GM12801 (cell line): ENCODE measurements around the gene HYCC1.

Source experiments
- TF ChIP-seq, protein P1 (sequence below): IDR thresholded peaks from one replicate; pipeline ENCODE4 v1.5.1; 2011; ENCODE audit warnings: control low read depth; ENCODE audit not compliant: insufficient read length; ENCODE audit errors: extremely low read depth

HYCC1 gene

DNA sequence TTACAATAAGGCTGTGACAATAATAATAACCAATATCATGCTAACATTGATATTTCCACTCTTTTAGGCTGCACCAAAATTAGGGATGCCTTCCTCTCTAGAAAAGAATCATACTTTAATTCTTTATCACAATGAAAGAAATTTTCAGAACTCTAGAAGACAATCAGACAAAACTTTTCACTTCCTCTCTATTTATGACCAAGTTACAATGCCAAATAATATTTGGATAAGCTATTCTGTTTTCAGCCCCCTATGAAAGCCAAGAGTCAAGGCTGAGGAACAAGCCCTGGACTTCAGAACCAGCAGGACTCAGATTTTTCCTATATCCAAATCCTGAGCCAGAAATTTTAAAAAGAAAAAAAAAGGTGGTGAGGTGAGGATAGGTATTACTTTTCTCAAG lies 4.6 kb downstream of the HYCC1 start:
- TF ChIP-seq, protein P1, sequence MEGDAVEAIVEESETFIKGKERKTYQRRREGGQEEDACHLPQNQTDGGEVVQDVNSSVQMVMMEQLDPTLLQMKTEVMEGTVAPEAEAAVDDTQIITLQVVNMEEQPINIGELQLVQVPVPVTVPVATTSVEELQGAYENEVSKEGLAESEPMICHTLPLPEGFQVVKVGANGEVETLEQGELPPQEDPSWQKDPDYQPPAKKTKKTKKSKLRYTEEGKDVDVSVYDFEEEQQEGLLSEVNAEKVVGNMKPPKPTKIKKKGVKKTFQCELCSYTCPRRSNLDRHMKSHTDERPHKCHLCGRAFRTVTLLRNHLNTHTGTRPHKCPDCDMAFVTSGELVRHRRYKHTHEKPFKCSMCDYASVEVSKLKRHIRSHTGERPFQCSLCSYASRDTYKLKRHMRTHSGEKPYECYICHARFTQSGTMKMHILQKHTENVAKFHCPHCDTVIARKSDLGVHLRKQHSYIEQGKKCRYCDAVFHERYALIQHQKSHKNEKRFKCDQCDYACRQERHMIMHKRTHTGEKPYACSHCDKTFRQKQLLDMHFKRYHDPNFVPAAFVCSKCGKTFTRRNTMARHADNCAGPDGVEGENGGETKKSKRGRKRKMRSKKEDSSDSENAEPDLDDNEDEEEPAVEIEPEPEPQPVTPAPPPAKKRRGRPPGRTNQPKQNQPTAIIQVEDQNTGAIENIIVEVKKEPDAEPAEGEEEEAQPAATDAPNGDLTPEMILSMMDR: no peak

DNA sequence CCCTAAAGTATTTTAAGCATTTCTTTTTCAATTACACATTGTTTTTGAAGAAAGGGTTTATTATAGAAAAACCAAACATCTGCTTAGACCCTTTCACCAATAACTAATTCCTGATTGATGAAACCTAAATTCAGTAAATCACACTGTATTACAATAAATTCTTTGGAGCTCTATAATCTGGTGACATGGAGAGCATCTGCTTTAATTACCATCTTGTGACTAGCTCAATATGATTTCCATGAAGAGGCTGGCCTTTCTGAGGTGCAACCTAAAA lies 9.7 kb downstream of the HYCC1 start:
- TF ChIP-seq, protein P1: no peak

DNA sequence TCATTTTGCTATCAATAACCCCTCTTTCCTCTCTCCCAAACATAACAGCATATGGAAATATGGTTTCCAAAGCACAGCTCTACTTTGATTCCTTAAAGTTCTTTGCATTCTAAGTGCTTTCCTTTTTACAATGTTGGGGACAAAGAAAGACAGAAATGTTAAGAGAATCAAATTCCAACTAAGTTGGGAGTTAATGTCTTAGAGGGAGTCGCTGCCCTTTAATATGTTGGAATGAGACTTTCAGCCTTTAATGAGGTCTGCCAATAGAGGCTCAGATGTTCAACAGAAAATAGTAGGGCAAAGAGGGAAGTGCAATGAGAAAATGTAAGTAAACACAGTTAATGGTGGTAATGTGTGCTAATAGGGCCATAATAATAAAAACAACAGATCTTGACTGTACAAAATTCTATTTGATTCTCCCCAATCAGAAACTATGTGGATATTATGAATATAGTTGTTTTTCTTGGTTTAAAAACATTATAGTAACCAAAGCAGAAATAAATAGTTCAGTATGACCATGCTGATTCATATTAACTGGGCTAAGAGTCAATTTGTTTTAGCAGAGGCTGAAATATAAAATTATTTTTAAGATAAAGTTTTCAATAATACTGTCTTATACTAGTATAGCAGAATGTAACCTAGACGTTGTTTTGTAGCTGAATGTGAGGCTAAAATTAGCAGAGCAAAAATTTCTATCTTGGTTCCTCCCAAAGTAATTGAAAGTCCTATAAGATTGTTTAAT lies 10.3 kb downstream of the HYCC1 start:
- TF ChIP-seq, protein P1: no peak

DNA sequence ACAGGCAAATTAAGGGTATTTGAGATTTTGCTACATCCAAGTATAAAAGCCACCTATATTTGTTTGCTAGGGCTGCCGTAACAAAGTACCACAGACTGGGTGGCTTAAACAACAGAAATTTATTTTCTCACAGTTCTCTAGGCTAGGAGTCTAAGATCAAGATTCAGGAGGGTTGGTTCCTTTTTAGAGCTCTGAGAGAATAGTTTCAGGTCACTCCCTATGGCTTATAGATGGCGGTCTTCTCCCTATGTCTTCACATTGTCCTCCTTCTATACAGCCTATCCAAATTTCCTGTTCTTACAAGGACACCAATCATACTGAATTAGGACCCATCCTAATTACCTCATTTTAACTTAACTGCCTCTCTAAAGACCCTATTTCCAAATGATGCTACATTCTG lies 11.2 kb downstream of the HYCC1 start:
- TF ChIP-seq, protein P1: no peak

- TF ChIP-seq, protein P1: no peak
These were observed 12.3 kb downstream of the HYCC1 start for GRCh38 chr7:23001610-23002009.

DNA sequence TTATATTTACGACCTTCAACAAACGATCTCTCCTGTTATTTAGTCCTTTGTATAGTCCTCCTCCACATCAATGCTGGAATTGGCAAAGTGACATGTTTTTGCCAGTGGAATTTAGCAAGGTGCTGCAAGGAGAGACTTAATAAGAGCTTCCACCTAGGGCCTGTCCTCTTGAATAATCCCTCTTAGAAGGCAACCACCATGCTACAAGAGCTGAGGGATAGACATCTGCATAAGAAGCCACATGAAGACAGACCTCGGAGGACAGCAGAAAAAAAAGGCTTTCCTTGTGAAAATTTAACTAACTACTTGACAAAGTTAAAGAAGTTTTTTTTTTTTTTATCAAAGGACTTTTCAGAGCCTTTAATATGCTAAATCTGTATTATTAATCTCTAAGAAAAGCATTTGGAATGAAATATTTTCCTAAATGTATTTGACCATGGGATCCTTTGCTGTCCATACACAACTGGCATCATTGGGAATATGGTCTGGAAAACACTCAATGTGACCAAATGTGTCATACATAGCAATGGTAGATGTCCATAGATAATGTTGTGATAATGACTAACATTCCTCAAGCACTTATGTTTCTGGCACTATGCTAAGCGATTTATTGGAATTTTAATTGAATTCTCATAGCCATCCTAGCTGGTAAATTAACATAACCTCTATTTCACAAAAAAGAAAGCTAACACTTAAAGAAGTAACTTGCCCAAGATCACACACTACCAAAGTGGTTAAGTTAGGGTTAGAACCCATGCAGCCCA lies 13.2 kb downstream of the HYCC1 start:
- TF ChIP-seq, protein P1: no peak

GRCh38 chr7:22998519-22998896 lies 15.4 kb downstream of the HYCC1 start:
- TF ChIP-seq, protein P1: no peak
